Measurements from ENCODE around the gene WDR75. TPM values are rescaled to one million over a fixed set of nuclear protein-coding genes. Genes with fewer than 3 reads are reported as not detected.

The WDR75 gene
- total RNA-seq, 3 donors from 2014 or later (not counting 1 experiment from before 2014, with no cell fraction given), result 31.4 to 38.5 (median 32.3) TPM

DNA sequence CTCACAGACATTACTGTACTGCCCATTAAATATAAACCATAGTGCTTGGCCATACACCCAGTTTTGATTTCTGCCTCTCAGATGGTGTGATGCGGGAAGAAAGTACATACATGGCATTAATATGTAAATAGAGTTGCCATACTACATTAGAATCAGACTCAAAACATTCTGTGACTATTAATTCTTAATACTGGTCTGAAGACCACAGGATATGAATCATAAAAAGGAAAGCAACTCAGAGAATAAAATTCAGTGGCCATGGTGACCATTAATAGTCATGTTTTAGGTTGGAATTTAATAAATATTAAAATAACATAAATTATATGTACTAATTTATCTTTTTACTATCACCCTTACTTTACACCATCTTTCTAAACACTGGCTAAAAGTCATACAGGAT lies 33.0 kb upstream of the WDR75 start:
- no peaks in the 10 kb centered on the region for H3K9me3 Mint-ChIP-seq
- no peaks in the 10 kb centered on the region for H3K36me3 Mint-ChIP-seq
- ATAC-seq (no peak), DNase-seq (no peak)
- no peaks in the 10 kb centered on the region for H3K27me3 Mint-ChIP-seq (ENCODE audit: low read depth in 2 of 2)
- Histone ChIP-seq H3K27ac (ENCODE audit: low read length) (no peak overlapping the region), H3K4me3 (ENCODE audit: low read length) (no peak overlapping the region), H3K9me3 (ENCODE audit: control insufficient read depth, insufficient read depth, low read length) (no peaks in the 10 kb centered on the region), H3K4me1 (ENCODE audit: control insufficient read depth, insufficient read depth, low read length) (no peaks in the 10 kb centered on the region), H3K27me3 (ENCODE audit: control insufficient read depth, insufficient read depth, low read length) (no peaks in the 10 kb centered on the region), H3K36me3 (ENCODE audit: control insufficient read depth, insufficient read depth, low read length) (no peaks in the 10 kb centered on the region)
- intact Hi-C loops (cut with micrococcal nuclease), result no loop called here
- H3K4me1 Mint-ChIP-seq, result no peaks in the 10 kb centered on the region
- TF ChIP-seq, protein P1, sequence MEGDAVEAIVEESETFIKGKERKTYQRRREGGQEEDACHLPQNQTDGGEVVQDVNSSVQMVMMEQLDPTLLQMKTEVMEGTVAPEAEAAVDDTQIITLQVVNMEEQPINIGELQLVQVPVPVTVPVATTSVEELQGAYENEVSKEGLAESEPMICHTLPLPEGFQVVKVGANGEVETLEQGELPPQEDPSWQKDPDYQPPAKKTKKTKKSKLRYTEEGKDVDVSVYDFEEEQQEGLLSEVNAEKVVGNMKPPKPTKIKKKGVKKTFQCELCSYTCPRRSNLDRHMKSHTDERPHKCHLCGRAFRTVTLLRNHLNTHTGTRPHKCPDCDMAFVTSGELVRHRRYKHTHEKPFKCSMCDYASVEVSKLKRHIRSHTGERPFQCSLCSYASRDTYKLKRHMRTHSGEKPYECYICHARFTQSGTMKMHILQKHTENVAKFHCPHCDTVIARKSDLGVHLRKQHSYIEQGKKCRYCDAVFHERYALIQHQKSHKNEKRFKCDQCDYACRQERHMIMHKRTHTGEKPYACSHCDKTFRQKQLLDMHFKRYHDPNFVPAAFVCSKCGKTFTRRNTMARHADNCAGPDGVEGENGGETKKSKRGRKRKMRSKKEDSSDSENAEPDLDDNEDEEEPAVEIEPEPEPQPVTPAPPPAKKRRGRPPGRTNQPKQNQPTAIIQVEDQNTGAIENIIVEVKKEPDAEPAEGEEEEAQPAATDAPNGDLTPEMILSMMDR (IDR thresholded peaks at IDR 0.05), result no peak
- no CpG with 5 or more reads among the region's 1 CpG for WGBS (ENCODE audit: insufficient coverage)
- H3K4me3 Mint-ChIP-seq, result no peak overlapping the region
- H3K27ac Mint-ChIP-seq, result no peak overlapping the region

DNA sequence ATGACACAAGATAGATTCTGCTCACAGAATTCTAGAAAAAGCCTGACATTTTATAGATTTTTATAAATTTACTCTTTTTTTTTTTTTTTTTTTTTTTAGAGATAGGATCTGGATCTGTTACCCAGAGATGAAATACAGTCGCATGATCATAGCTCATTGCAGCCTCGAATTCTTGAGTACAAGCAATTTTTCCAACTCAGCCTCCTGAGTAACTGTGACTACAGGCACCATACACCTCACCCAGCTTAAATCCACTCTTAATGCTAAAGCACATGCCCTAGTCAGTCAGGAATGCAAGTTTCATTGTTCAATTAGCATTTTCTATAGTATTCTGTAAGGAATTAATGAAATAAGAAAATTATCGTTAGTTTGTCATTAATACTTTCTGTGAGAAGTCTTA lies 32.1 kb upstream of the WDR75 start:
- Histone ChIP-seq H3K4me3 (ENCODE audit: low read length) (no peak overlapping the region), H3K4me1 (ENCODE audit: control insufficient read depth, insufficient read depth, low read length) (no peaks in the 10 kb centered on the region), H3K9me3 (ENCODE audit: control insufficient read depth, insufficient read depth, low read length) (no peaks in the 10 kb centered on the region), H3K36me3 (ENCODE audit: control insufficient read depth, insufficient read depth, low read length) (no peaks in the 10 kb centered on the region), H3K27ac (ENCODE audit: low read length) (no peak overlapping the region), H3K27me3 (ENCODE audit: control insufficient read depth, insufficient read depth, low read length) (no peaks in the 10 kb centered on the region)
- H3K36me3 Mint-ChIP-seq, result no peaks in the 10 kb centered on the region
- WGBS (ENCODE audit: insufficient coverage), result 87% methylated on average over 2 of the region's 3 CpGs
- no peak overlapping the region for H3K4me3 Mint-ChIP-seq
- no peak overlapping the region for H3K27ac Mint-ChIP-seq
- no peaks in the 10 kb centered on the region for H3K4me1 Mint-ChIP-seq
- DNase-seq (no peak), ATAC-seq (no peak)
- no peaks in the 10 kb centered on the region for H3K9me3 Mint-ChIP-seq
- intact Hi-C loops (cut with micrococcal nuclease), result no loop called here
- H3K27me3 Mint-ChIP-seq (ENCODE audit: low read depth in 2 of 2), result no peaks in the 10 kb centered on the region
- TF ChIP-seq, protein P1 (IDR thresholded peaks at IDR 0.05), result no peak

DNA sequence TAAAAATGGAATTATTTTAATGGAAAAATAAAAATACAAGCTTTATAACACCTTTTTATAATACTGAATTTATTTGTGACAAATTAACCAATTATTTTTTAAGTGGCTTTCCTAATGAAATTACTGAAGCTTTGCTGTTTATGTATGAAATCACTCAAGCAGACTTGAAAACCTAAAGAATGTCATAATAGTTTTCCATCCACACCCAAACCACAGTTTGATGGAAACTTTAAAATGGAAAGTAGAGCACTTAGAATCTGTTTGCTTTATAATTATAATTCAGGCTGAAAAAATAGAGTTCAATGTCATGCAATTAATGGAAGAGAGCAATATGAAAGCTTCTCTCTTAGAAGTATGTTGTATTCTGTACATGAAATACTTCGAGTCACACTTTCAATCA lies 31.6 kb upstream of the WDR75 start:
- intact Hi-C loops (cut with micrococcal nuclease), result loop anchor here (5.0 to 10.0 kb wide), 2 partner anchors 317 to 885 kb away; no protein-coding TSS in a partner anchor
- no peaks in the 10 kb centered on the region for H3K27me3 ChIP-seq (ENCODE audit: control insufficient read depth, insufficient read depth, low read length)
- H3K36me3 ChIP-seq (ENCODE audit: control insufficient read depth, insufficient read depth, low read length), result no peaks in the 10 kb centered on the region
- H3K4me1 ChIP-seq (ENCODE audit: control insufficient read depth, insufficient read depth, low read length), result no peaks in the 10 kb centered on the region
- no peaks in the 10 kb centered on the region for H3K27me3 Mint-ChIP-seq (ENCODE audit: low read depth in 2 of 2)
- DNase-seq (no peak), ATAC-seq (no peak)
- H3K4me3 ChIP-seq (ENCODE audit: low read length), result no peak overlapping the region
- H3K9me3 ChIP-seq (ENCODE audit: control insufficient read depth, insufficient read depth, low read length), result no peaks in the 10 kb centered on the region
- TF ChIP-seq, protein P1 (IDR thresholded peaks at IDR 0.05), result no peak
- H3K36me3 Mint-ChIP-seq, result no peaks in the 10 kb centered on the region
- no peak overlapping the region for H3K4me3 Mint-ChIP-seq
- no peaks in the 10 kb centered on the region for H3K9me3 Mint-ChIP-seq
- H3K27ac Mint-ChIP-seq, result no peak overlapping the region
- no CpG with 5 or more reads among the region's 1 CpG for WGBS (ENCODE audit: insufficient coverage)
- H3K27ac ChIP-seq (ENCODE audit: low read length), result no peak overlapping the region
- H3K4me1 Mint-ChIP-seq, result no peaks in the 10 kb centered on the region

DNA sequence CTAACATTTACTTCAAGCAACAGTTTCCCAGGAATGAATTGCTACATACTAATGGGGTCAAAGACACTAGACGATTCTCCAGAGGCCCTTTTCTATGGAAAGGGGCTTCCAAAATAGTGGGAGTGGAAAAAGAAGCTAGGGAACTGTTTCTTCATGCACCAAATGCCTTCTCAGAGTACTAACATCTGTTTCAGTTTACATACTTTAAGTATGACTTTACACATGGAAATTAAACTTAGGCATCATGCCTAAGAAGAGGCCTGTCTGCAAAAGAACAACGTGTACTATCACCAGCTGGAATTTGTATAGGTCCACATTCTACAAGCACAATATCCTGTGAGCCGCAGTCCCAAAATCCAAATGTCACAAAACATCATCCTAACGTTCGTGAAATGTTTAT lies 29.4 kb upstream of the WDR75 start:
- no peaks in the 10 kb centered on the region for H3K27me3 Mint-ChIP-seq (ENCODE audit: low read depth in 2 of 2)
- TF ChIP-seq, protein P1 (IDR thresholded peaks at IDR 0.05), result no peak
- H3K9me3 ChIP-seq (ENCODE audit: control insufficient read depth, insufficient read depth, low read length), result no peaks in the 10 kb centered on the region
- H3K4me3 ChIP-seq (ENCODE audit: low read length), result no peak overlapping the region
- no peak for DNase-seq
- WGBS (ENCODE audit: insufficient coverage), result 94% methylated on average over 3 of the region's 5 CpGs
- H3K27ac ChIP-seq (ENCODE audit: low read length), result no peak overlapping the region
- intact Hi-C loops (cut with micrococcal nuclease), result loop anchor here (2.0 to 10.0 kb wide), 3 partner anchors 269 to 887 kb away; no protein-coding TSS in a partner anchor
- no peaks in the 10 kb centered on the region for H3K9me3 Mint-ChIP-seq
- ATAC-seq, result no peak
- no peaks in the 10 kb centered on the region for H3K36me3 Mint-ChIP-seq
- no peak overlapping the region for H3K27ac Mint-ChIP-seq
- no peak overlapping the region for H3K4me3 Mint-ChIP-seq
- H3K36me3 ChIP-seq (ENCODE audit: control insufficient read depth, insufficient read depth, low read length), result no peaks in the 10 kb centered on the region
- H3K27me3 ChIP-seq (ENCODE audit: control insufficient read depth, insufficient read depth, low read length), result no peaks in the 10 kb centered on the region
- no peaks in the 10 kb centered on the region for H3K4me1 ChIP-seq (ENCODE audit: control insufficient read depth, insufficient read depth, low read length)
- no peaks in the 10 kb centered on the region for H3K4me1 Mint-ChIP-seq
